SK-N-MC (cell line): ENCODE data around the gene CUTC.

ENCODE experiments used
- DNase-seq: peaks from one replicate; pipeline ENCODE4 v3.0.0-alpha.2; 2011; ENCODE audit warnings: low read depth, low spot score
- H3K27ac ChIP-seq: fragments of 200-600 bp; sonication (generic); 2 replicates; pipeline ENCODE4 v1.5.1; 2016; ENCODE audit warnings: mixed run types
- H3K36me3 ChIP-seq: fragments of 200-600 bp; sonication (generic); 2 replicates; pipeline ENCODE4 v1.6.1; 2017; ENCODE audit warnings: antibody characterized with exemption, low read length, mixed read lengths; ENCODE audit not compliant: insufficient read depth
- H3K4me3 ChIP-seq: fragments of 200-600 bp; sonication (generic); 2 replicates; pipeline ENCODE4 v1.5.1; 2016
- H3K9ac ChIP-seq: fragments of 200-600 bp; sonication (generic); 2 replicates; pipeline ENCODE4 v1.8.0; 2017; ENCODE audit warnings: mixed run types, mixed read lengths; ENCODE audit not compliant: insufficient read length
- H3K9me3 ChIP-seq: fragments of 200-600 bp; sonication (generic); 2 replicates; pipeline ENCODE4 v1.6.1; 2017; ENCODE audit warnings: low read depth, mild to moderate bottlenecking, antibody characterized with exemption, low read length, moderate library complexity, mixed read lengths
- EZH2 ChIP-seq: fragments of 200-600 bp; sonication (generic); IDR thresholded peaks from one replicate; pipeline ENCODE4 v1.6.1; 2017; ENCODE audit warnings: antibody characterized with exemption
- FOXP2 ChIP-seq: optimal IDR thresholded peaks from 2 replicates; pipeline ENCODE3; 2011; ENCODE audit warnings: mild to moderate bottlenecking, moderate library complexity; ENCODE audit not compliant: insufficient read depth; ENCODE audit errors: extremely low read length, control extremely low read depth
- POLR2AphosphoS5 ChIP-seq: IDR thresholded peaks from 2 replicates; pipeline ENCODE4 v1.6.1; 2012; ENCODE audit warnings: mild to moderate bottlenecking, low read depth, low read length, borderline replicate concordance

The CUTC gene

GRCh38 chr10:99784727-99785441, 52.9 kb downstream of the CUTC start:
- no peak overlapping the region for H3K27ac ChIP-seq
- no peaks in the 10 kb centered on the region for H3K36me3 ChIP-seq
- TF ChIP-seq POLR2AphosphoS5 (no peak), FOXP2 (no peak), EZH2 (no peak)
- no peaks in the 10 kb centered on the region for H3K9me3 ChIP-seq
- DNase-seq, result no peak
- no peak overlapping the region for H3K9ac ChIP-seq
- no peak overlapping the region for H3K4me3 ChIP-seq

GRCh38 chr10:99785646-99786045, 53.6 kb downstream of the CUTC start:
- TF ChIP-seq EZH2, result no peak
- TF ChIP-seq POLR2AphosphoS5, result no peak
- TF ChIP-seq FOXP2, result no peak
- no peak for DNase-seq
- Histone ChIP-seq H3K4me3 (no peak overlapping the region), H3K9me3 (no peaks in the 10 kb centered on the region), H3K36me3 (no peaks in the 10 kb centered on the region), H3K9ac (no peak overlapping the region), H3K27ac (no peak overlapping the region)

- Histone ChIP-seq H3K4me3 (no peak overlapping the region), H3K9me3 (no peaks in the 10 kb centered on the region), H3K9ac (no peak overlapping the region), H3K27ac (no peak overlapping the region), H3K36me3 (no peaks in the 10 kb centered on the region)
- no peak for DNase-seq
- no peak for TF ChIP-seq POLR2AphosphoS5
- no peak for TF ChIP-seq FOXP2
- TF ChIP-seq EZH2, result no peak
These were observed 55.3 kb downstream of the CUTC start for GRCh38 chr10:99787311-99787710.

GRCh38 chr10:99787782-99788445, 55.9 kb downstream of the CUTC start:
- no peak overlapping the region for H3K9ac ChIP-seq
- H3K36me3 ChIP-seq, result no peaks in the 10 kb centered on the region
- H3K27ac ChIP-seq, result no peak overlapping the region
- TF ChIP-seq FOXP2, result no peak
- no peak for TF ChIP-seq EZH2
- no peak for TF ChIP-seq POLR2AphosphoS5
- DNase-seq, result no peak
- H3K9me3 ChIP-seq, result no peaks in the 10 kb centered on the region
- no peak overlapping the region for H3K4me3 ChIP-seq

- TF ChIP-seq FOXP2, result no peak
- no peak for TF ChIP-seq EZH2
- TF ChIP-seq POLR2AphosphoS5, result no peak
- DNase-seq, result no peak
- H3K9me3 ChIP-seq, result no peaks in the 10 kb centered on the region
- no peak overlapping the region for H3K9ac ChIP-seq
- H3K4me3 ChIP-seq, result no peak overlapping the region
- no peak overlapping the region for H3K27ac ChIP-seq
- no peaks in the 10 kb centered on the region for H3K36me3 ChIP-seq
These were observed 56.7 kb downstream of the CUTC start for GRCh38 chr10:99788598-99789256.

GRCh38 chr10:99791831-99792230, 59.8 kb downstream of the CUTC start:
- no peak for DNase-seq
- no peaks in the 10 kb centered on the region for H3K9me3 ChIP-seq
- no peak overlapping the region for H3K27ac ChIP-seq
- TF ChIP-seq POLR2AphosphoS5 (no peak), FOXP2 (no peak)
- H3K36me3 ChIP-seq, result no peaks in the 10 kb centered on the region
- H3K9ac ChIP-seq, result no peak overlapping the region
- H3K4me3 ChIP-seq, result no peak overlapping the region

GRCh38 chr10:99793819-99794218, 61.8 kb downstream of the CUTC start:
- no peak for TF ChIP-seq POLR2AphosphoS5
- no peak for TF ChIP-seq EZH2
- TF ChIP-seq FOXP2, result no peak
- no peaks in the 10 kb centered on the region for H3K36me3 ChIP-seq
- H3K9me3 ChIP-seq, result no peaks in the 10 kb centered on the region
- no peak overlapping the region for H3K27ac ChIP-seq
- DNase-seq, result no peak
- no peak overlapping the region for H3K9ac ChIP-seq
- no peak overlapping the region for H3K4me3 ChIP-seq

- H3K36me3 ChIP-seq, result no peaks in the 10 kb centered on the region
- H3K9me3 ChIP-seq, result no peaks in the 10 kb centered on the region
- no peak overlapping the region for H3K27ac ChIP-seq
- no peak for DNase-seq
- H3K4me3 ChIP-seq, result no peak overlapping the region
- TF ChIP-seq POLR2AphosphoS5 (no peak), EZH2 (no peak), FOXP2 (no peak)
- H3K9ac ChIP-seq, result no peak overlapping the region
These were observed 64.9 kb downstream of the CUTC start for GRCh38 chr10:99796928-99797327.
